ENCODE results near the gene SNRNP200.

- TF ChIP-seq EZH2 (IDR thresholded peaks at IDR 0.05; ENCODE audit: borderline replicate concordance, low read depth, low read length, poor library complexity, severe bottlenecking) (no peak), CTCF (conservative IDR thresholded peaks at IDR 0.05; ENCODE audit: low read depth, low read length) (no peak)
Measured at GRCh38 chr2:96258166-96259022, 47.0 kb downstream of the SNRNP200 start.
